NCI-H510A treated with DMSO at 0.1 percent for 48 hours (cell line): ENCODE measurements around the gene SLC25A26.

ENCODE experiments used
- DNase-seq: peaks from one replicate; lab custom pipeline; 2025; lab: John Stamatoyannopoulos, UW

The SLC25A26 gene

DNA sequence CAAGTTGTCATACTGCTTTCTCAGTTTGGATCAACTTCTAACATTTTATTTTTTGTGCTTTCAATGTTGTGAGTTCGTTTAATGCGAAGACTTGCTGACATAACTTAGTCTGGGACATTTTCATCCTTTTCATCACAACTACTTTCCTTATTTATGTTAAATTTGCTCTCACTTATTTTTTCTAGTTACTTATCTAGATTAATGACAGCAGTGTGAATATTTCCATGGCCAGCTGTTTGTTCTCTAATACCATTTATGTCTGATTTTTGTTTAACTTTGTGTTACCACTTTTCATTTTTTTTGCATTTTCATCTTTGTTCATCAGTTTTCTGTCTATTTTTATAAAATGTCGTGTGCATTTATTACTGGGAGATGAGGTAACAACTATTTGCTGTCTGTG lies 6.2 kb downstream of the SLC25A26 start:
- no peak for DNase-seq

DNA sequence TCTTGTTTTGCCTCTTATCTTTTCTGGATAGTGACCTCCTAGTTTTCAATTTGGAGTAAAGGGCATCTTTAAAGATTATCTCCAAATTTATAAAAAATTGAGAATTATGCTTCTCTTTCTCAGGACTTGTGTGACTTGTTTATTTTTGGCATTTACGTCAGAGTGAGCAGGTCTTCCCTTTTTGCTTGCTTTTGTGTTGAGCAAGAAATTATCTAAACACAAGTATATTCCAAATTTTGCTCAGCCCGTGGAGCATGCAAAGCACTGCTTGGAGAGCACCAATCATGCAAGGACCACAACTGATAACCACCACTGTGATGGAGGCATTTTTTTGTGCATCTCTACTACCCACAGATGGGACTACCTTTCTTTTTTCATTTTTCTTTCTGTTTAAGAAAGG lies 7.1 kb downstream of the SLC25A26 start:
- no peak for DNase-seq

DNA sequence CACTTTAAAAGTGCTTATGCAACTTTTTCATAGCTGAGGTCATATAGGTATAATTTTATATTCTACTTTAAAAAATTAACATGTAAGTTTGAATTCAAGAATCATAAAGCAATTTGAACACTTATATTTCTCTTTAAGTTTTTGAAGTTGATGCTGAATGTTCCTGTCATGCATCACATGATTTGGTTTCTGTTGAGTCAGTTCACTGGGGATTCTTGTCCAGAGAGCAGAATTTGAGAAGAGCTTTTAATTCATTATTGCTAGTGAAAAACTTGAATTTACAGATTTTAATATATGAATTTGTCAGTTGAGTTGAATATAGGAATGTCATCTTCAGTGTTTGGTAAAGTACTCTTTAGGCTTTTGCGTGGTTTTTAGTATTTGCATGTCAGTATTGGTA lies 7.9 kb downstream of the SLC25A26 start:
- no peak for DNase-seq

DNA sequence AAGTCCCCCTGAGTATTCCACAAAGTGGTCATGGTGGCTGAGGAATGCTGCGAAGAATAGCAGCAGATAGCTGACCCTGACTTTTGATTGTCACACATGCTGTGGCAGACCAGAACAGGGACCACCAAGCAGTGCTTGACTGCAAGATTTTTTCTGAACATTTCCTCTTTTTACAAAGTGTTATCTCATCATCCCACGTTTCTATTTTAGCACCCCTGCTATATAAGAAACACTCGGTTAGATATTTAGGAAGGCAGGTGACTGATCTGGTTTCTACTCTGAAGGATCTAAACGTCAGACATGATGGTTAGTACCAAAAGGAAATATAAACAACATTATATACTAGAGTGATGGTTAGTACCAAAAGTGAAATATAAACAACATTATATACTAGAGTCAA lies 9.1 kb downstream of the SLC25A26 start:
- no peak for DNase-seq

DNA sequence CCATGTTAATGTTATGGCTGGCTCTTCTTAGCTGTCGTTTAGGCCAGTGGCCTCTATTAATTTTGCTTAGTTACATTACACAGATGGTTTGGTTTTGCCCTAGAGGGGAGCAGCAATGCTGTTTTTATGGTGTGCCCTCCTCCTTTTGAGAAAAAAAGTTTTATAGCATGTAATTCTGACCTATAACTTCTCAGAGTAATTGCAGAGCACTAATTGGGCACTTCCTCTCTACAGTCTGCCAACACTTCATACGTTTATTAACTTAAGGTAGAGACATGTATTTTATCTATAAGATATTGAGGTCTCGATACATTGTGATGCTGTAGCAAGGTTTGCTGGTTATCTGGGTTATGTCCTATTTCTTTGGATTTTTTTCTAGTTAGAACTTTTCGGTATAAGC lies 12.2 kb downstream of the SLC25A26 start:
- no peak for DNase-seq

DNA sequence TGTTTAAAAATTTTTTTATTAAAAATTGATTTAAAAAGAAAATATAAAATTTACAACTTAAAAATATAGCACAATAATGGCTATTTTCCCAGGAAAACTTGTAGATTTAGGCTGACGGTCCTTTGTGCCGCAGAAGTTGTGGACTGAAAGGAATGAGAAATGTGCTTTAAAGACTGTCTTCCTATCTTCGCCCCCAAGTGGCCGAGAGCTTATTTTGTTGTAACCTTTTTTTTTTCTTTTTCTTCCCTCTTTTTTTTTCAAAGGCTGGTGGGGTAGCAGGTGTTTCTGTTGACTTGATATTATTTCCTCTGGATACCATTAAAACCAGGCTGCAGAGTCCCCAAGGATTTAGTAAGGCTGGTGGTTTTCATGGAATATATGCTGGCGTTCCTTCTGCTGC lies 15.5 kb downstream of the SLC25A26 start:
- no peak for DNase-seq

DNA sequence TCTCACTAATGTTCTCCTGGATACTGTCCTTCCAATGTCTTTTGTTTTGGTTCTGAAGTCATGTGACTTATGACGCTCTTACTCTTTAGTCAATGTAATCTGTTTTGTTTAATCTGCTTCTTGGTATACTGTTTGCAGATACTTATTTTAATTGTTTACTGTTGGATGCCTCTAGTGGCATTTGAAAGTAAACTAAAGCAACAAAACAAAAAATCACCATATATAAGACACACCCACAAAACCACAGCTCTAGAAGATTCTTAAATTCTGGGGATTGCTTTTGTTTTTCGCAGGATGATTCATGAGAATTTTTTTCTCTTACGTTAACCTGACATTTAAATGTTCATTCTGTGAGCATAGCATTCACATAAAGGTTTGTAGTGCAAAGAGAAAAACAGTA lies 16.8 kb downstream of the SLC25A26 start:
- DNase-seq: no peak

DNA sequence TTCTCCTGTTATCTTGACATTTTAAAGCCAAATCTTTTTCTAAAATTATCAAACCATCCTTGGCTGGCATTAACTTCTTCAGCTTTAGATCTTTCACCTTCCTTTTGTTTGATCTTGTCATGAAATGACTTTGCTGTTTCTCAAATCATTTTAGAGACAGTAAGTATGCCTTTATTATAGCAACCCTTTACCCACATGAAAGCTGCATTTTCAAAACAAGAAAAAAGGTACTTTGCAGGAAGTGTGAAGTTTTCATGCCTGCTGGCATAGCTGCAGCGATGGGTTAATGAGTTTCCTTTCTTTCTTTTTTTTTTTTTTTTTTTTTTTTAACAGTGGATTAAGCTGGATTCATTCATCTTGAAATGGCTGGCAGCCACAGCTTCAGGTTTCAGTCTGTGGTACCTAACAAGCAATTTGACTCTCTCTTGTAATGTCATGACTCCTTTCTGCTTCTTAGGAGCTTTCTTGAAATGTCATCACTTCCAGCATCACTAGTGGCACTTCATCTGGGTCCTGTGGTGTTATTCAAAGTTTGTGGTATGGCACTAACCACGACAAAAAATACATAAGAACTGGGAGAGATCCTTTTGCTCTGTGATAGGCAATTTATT lies 18.8 kb downstream of the SLC25A26 start:
- DNase-seq: no peak

DNA sequence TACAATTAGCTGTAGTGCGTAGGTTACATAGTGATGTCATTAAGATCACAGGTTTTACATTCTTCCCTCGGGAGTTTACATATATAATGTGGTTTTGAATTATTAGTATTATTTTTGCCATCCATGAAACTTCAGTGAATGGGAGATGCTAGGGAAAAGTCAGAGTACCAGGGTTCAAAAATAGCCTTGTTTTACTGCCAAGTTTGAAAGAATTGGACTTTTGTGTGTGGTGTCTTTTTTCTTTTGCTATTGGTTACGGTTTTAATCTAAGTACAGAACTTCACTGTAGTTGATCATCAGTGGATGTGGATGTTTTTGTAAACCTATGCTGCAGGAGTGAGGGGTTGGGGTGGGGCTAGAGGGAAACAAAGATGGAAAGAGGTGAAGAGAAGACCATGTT lies 20.7 kb downstream of the SLC25A26 start:
- no peak for DNase-seq

DNA sequence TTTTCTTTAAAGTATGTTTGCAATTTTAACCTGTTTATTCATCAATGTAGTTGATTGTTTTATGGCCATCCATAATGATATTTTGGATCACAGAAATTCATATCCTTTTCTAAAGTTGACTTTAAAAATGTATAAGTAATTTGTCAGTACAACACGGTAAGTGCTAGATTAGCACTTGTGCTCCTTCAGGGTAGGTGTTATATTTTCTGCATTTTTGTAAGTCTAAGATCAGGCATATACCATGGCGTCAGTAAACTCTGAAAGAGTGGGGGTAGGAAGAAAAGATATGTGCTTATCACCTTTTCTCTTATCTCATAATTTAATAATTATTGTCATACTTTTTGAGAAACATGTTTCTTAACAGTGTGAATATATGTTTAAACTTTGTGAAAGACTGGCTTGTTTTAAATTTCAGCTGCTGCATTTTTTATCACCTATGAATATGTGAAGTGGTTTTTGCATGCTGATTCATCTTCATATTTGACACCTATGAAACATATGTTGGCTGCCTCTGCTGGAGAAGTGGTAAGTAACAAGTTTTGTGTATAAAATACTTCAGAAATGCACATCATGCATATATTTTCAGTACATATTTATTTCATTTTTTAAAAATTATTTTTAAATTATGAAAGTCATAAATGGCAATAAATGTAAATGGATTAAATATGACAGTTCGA lies 22.1 kb downstream of the SLC25A26 start:
- DNase-seq: no peak

DNA sequence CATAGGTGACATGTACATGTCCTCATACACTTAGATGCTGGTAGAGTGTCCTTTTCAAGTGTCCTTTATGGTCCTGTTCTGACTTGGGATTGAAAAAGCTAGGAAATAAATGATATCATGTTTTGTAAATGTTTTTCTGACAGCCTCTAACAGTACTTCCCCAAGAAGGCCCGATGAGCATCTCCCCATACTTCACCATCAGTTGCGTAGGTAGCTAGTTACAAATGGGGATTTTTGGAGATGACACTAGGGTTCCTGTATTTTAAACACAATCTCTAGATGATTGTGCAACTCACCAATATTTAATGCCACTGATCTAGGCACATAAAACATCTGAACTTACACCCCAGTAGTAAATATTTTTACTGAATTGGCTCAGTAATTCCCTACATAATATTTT lies 27.8 kb downstream of the SLC25A26 start:
- no peak for DNase-seq

DNA sequence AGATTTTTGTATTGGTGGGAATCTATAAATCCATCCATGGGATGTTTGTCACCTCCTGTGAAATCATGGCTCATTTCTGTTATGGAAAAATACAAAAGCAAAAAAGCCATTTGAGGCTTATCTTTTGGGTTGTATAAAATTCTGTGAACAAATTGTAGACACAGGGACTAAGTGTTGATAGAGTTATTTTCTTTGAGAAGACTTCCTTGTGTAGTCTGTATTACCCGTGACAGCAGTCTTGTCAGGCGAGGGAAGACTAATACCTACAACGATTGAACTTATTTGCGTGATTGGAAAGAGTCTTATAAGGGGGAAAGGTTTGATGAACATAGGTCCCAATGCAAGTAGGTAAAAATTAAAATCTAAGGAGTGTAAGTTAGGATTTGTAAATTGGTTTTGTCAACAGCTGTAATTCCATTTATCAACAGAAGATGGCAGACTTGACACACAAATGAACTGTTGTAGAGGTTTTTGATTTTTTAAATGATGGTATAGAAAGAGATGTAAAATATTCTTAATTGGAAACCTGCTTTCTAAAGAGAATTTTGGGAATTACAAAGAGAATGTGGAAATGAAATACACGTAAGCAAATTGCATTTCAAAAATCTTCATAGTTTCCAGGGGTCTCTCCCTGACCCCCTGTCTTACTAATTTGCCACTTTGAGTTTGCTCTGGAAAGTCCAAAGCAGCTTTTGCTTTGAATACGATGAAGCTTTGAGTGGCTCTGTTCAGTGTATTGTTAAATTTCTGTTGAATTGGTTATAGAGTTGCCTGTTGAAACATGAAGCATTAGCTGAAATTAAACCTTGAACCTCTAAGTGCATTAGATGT lies 33.2 kb downstream of the SLC25A26 start:
- DNase-seq: peak; percentile 29

DNA sequence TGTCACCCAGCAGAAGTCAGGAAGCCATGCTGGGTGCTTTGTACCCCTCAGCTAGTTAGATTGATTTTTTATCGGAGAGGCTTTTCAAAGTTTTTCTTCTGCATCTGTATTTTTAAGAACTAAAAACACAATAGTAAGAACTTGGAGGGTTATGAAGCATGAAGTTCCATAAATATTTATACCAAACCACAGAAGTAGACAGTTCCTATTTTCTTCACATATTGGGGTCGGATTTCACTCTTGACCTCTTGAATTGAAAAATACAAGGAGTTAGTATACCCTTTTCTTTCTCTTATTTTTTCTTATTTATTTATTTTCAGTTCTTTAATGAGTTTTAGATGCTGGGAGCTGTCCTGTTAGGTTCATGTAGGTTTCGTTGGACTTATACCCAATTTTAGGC lies 35.1 kb downstream of the SLC25A26 start:
- no peak for DNase-seq

DNA sequence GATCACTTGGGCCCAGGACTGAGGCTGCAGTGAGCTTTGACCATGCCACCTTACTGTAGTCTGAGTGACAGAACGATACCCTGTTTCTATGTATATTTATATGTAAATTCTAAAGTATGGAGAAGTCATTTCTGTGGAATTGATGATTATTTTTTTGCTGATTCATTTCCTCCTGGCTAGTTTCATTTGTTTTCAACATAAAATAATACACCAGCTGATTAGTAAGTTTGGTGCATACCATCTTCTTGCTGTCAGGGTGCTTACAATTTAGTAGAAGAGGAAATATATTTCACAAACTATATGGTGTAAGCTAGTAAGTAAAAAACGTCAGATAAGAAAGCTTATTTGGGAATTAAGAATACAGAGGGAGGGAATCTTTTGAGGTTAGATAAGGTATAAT lies 36.0 kb downstream of the SLC25A26 start:
- DNase-seq: no peak

DNA sequence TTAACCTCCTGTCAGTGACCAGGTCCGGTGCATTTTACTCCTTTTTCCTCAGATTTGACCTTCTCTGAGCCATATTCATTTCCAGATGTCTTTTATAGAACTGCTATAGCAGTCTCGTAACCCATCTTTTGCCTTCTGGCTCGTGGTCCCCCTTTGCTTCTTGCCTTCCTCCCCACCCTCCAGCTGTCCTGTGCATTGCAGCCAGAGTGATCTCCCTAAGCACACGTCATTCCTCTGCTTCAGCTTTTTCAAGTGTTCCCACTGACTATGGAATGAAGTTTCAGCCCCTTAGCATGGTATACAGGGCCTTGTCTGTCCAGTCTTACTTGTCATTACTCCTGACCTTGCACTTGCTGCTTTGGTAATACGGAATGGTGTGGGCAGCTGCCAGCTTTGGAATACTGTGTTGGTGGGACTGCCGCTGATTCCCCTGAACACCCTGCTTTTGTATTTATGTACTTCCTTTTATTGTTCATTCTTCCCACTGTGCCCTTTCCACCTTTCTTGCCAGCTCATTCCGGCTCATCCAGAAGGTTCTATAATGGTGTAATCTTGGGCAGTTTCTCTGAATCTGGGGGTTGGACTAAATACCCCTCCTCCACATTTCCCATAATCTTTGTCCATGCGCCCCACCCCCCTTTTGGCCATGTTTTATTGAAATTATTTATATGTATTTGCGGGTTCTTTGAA lies 38.9 kb downstream of the SLC25A26 start:
- no peak for DNase-seq

DNA sequence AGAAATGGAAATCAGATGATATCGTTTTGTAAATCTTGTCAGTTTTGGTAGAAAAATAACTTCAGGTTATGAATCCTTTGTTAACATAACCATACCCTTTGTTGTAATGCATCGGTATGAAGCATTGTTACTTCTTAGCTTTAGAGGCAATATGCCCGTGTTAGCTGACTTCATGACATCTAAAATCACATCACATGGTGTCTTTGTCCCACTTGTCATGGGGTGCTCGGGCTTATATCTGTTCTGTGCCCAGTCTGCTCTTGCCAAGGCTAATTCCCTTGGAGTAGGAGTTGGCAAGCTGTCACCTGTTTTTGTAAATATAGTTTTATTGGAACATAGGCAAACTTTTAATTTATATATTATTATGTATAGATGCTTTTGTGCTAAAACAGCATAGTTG lies 39.6 kb downstream of the SLC25A26 start:
- no peak for DNase-seq

DNA sequence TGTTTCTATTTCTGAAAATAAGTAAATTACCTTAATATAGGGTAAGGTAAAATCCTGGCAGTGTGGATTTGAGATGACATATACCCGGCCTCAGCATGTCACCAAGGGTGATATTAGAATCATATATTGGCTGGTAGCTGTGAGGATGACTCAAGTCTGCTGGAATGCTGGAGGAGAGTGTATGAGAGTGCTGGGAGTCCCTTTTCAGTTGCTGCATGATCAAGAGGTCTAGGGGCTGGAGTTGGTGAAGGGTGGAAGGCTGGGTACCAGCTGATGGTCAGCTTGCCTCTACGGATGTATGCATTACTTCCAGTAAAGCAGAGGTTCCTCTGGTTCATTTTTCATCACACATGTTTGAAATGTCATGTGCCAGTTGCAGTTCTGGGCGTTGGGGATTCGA lies 40.6 kb downstream of the SLC25A26 start:
- DNase-seq: no peak

DNA sequence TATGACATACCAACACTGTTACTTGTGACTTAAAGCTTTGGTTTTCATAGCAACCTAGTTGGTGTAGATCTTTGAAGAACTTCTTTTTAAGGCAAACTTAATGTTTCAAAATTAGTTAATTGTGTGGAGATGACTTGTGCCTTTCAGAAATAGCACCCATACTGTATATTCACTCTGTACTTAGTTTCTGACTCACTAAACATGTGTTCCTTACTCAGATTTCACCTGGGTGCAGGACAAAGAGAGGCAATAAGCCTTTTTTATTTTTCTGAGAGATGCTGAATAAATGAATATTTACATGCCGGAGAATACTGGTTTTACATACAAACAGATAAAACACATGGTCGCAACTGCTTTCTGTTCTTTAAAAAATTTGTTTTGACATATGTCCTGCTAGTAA lies 44.8 kb downstream of the SLC25A26 start:
- DNase-seq: no peak

DNA sequence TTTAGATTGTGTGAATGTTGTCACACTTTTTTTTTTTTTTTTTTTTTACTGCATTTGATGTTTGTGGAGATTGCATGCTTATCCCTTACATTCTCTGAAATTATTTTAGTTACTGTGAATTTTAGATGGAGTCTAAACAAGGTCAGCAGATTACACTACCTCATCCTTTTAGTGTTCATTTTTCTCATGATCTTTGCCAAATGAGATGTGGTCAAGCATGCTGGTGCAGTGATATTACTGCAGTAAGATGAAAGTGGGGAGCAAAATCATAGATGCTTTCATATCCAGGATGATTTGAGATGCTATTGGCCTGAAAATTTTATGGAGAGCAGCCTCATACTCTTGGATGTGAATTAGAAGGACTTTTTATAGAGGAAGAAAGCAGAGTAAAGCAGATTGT lies 45.8 kb downstream of the SLC25A26 start:
- DNase-seq: no peak

DNA sequence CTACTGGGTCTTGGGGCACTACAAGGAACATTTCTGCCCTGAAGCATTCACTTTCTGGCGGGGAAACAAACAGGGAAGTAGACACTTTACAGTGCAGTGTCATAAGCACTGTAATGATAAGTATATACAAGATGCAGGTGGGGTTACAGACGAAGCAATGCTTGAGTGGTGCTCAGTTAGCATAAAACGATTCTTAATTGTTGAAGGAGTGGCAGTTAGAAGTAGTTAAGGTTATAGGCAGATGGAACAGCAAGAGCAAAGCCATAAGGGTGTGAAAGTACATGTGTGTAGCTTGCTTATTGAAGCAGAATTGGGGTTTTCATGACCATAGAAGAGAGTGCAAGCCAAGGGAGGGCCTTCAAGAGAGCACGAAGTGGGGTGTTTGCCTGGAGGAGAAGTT lies 46.2 kb downstream of the SLC25A26 start:
- no peak for DNase-seq

DNA sequence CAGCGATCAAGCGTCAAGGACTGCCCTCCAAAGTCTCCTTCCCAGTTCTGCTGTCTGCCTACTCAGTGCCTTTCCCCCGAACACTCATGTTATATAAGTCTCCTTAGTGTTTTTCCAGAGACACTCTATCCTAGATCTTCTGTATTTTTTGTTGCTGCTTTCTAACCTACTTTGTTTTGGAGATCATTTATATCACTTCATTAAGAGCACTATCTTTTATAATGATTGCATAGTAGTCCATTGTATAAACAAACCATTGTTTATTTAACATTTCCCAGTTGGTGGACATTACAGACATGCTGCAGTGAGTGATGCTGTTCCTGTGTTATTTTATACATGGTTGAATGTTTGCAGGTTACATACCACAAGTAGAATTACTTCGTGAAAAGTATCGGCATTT lies 47.1 kb downstream of the SLC25A26 start:
- no peak for DNase-seq

DNA sequence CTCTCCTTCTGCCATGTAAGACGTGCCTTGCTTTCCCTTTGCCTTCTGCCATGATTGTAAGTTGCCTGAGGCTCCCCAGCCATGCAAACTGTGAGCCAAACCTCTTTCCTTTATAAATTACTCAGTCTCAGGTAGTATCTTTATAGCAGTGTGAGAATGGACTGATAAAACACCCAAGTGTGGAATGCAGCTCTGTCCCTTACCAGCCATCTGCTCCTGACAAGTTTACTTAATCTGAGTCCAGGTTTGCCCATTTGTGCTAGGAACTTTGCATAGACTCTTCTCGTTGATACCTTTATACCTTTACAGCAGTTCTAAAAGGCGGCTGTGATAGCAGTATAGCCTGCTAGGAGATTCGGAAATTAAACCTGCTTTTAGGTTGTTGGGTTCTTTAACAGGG lies 48.1 kb downstream of the SLC25A26 start:
- DNase-seq: no peak

DNA sequence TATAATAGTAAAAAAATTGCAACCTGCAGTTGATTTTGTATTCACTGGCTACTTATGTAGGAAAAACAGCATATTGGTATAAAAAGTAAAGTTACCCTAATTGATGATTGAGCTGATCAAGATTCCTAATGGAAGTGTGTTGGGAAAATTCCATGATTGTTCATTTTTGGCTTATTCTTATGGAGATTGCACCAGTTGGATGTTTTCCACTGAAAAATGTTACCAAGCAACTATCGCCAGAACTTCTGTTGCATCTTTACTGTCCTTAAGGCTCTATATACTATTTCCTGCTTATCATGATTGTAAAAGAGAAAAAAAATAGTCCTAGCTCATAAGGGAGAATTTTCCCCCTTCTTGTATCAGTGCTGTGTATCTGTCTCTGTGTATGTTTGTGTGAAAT lies 48.6 kb downstream of the SLC25A26 start:
- no peak for DNase-seq
